Activated effector memory CD4-positive, alpha-beta T cell treated with Interleukin-2 at 50 U/mL for 16 hours (primary cell): ENCODE results near the gene SLC15A1.

Experiments
- DNase-seq: peaks from one replicate; pipeline ENCODE4 v3.0.0-alpha.2; 2020

Gene SLC15A1

DNA sequence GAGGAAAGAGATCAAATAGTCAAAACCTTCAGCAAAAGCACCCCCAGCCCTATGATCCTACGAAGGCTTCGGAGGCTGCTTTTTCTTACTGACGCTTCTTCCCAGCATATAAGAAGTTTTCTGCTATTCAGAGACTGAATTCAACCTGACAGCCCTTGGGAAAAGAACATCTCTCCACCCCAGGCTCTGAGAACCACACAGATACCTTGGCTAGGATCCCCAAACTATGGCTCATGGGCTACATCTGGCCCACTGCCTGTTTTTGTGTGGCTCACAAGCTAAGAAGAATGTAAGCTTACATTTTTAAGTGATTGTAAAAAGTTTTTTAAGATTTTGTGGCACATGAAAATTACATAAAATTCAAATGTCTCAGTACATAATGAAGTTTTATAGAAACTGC is 3.0 kb downstream of the SLC15A1 start:
- no peak for DNase-seq

DNA sequence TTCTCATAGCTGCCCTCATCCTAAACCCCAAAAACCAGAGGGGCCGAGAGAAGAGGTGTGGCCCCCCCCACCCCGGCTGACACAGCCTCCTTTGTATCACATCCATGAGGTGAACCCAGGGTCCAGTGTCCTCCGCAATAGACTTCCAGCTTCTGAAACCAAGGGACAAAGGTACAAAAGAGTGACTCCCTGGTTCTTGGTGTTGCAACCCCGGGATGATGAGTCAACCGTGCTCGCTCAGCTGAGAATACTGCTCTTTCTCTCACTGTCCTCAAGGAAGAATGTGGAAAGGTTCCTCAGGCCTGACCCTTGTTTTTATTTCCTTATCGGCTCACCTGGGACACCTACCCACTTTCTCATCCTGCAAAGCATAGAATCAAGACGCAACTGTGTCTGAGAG is 5.5 kb downstream of the SLC15A1 start:
- no peak for DNase-seq

DNA sequence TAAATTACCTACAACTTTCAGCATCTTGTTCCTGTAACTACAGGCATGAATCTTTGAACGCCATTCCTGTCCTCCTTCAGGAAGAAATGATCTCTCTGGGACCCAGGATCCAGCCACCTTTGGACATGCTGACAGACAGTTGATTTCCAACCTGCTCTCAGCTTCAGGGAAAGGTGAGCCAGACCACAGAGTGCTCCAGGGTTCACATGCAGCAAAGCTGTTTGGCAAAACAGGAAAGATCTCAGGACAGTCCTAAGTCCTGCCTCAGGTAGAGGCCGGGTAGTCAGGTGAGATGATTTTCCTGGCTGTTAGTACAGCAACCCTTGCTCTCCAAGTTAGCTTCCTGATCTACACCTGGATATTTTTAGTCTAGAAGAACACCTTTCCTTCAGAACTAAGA is 9.1 kb downstream of the SLC15A1 start:
- DNase-seq, result no peak

DNA sequence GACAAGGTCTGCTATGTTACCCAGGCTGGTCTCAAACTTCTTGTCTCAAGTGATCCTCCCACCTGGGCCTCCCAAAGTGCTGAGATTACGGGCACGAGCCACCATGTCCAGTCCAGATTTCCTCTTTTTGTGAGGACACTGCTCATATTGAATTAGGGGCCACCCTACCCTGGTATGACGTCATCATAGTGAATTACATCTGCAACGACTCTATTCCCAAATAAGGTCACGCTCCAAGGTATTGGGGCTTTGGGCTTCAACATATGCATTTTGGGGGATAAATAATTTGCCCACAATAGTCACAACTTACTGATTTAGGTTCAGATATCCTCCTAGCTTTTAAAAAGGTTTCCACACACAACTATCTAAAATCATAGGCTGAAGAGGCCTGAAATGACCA is 9.5 kb downstream of the SLC15A1 start:
- DNase-seq, result no peak

DNA sequence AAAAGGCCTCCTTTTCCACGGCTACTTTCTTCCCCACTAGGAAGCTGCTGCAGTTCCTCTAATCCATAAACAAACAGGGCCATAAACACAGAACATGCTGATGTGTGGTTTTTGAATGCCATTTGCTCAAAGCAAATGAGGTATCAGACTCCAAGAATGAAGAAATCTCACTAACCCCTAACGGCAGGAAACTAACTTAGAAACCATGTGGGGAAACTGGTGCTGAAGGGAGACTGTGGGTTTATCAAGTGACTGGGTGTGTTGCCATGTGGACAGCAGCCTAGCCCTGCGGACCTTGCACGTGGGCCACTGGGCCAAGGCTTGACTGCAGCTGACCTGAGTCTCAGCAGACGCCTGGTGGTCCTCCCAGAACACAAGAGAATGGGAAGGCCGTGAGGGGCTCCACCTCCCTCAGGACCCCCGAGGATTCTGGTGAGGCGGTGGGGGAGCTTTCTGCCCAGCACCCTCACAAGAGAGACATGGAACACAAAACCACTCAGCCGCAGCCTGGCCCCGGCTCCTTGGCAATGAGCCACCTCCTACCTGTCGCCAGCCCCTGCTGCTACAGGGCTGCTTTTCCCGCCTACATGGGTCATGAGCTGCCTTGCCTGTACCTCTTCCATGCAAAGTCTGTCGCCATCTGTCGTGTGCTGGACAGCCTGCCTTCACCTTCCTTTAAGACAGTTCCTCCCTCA is 10.6 kb downstream of the SLC15A1 start:
- DNase-seq, result no peak

DNA sequence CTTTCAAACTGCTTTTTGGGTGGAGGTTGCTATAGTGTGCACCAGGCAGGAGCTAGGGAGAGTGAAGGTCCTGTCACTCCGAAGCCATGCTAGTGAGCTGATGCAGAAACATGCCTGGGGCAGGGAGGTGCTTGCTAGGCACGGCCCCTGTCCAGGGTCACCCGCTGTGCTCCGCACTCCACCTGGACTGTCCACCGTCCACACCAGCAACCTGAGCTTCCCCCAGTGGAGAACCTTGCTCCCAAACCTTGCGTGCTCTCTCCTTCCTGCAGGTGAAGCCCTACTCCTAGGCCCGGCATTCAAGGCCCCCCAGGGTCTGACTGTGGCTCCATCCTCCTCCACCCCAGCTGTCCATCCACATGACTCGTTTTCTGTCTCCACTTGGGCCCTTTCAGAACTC is 12.3 kb downstream of the SLC15A1 start:
- DNase-seq, result no peak

DNA sequence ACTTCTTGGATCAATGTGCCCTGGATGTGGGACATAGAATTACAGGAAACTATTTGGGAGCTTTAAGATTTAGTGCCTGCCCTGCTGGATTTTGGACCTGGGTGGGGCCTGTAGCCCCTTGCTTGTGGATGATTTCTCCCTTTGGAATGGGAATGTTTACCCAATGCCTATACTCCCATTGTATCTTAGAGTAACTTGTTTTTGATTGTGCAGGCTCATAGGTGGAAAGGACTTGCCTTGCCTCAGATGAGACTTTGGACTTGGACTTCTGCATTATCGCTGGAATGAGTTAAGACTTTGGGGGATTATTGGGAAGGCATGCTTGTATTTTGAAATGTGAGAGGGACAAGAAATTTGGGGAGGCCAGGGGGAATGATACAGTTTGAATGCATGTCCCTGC is 13.5 kb downstream of the SLC15A1 start:
- no peak for DNase-seq

DNA sequence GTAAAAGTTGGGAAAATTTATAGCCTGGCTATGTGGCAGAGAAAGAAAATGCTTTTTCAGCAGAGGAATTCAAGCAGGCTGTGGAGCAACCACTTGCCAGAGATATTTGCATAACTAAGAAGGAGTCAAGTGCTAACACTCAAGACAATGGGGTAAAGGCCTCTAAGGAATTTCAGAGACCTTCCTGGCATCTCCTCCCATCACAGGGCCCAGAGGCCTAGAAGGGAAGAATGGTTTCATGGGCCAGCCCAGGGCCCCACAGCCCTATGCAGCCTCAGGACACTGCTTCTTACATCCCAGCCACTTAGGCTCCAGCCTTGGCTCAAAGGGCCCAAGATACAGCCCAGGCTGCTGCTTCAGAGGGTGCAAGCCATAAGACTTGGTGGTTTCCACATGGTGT is 14.3 kb downstream of the SLC15A1 start:
- DNase-seq, result no peak

DNA sequence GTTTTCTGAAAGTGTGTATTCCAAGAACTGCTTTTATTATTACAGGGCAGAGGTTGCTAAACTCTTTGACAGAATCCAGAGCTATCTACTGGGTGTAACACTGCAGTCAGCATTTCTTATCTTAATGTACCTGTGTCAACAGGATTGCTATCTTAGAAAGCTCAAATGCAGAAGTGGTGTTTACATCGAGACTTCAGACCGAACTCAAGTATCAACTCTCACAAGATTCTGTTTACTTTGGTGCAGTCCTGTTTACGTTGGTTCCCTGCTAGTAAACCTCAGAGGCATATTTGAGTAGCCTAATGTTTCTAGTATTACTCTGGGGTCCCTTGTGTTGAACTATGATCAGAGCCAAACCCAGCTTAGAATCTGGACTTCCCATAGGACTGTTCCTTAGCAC is 20.5 kb downstream of the SLC15A1 start:
- DNase-seq, result no peak

DNA sequence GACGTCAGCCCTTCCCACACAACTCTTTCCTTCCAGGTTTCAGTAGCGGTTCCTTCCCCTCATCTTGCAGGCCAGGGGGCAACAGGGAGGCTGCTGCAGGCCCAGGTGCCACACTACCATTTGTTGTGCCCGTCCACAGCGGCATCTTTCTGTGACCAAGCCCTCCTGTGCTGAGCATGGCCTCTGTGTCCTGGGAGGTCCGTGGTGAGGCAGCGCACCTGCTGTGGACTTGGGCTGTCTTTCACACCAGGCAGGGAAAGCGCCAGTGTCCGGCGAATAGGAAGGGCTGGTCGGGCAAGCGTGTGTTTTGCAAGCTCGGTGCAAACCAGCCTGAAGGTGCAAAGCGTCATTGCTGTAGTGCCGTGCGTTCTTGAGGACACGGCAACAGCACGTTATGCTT is 21.4 kb downstream of the SLC15A1 start:
- no peak for DNase-seq

DNA sequence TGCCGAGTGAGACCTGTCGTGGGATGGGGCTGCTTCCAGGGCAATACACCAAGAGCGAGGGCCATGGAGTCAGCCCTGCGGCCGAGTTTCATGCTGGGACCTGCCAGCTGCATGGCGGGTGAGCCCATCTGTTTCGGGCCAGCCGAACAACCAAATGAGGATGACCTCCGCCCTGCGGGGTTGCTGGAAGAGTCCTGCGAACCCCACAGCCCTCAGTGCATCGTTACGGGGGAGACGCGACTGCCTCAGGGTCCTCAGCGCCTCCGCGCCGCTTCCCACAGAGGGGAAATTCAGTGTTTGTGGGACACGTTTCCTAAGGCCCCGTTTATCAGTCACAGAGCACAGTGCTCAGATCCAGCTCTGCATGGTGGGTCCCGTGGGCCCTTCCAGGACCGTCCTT is 22.0 kb downstream of the SLC15A1 start:
- DNase-seq, result no peak

DNA sequence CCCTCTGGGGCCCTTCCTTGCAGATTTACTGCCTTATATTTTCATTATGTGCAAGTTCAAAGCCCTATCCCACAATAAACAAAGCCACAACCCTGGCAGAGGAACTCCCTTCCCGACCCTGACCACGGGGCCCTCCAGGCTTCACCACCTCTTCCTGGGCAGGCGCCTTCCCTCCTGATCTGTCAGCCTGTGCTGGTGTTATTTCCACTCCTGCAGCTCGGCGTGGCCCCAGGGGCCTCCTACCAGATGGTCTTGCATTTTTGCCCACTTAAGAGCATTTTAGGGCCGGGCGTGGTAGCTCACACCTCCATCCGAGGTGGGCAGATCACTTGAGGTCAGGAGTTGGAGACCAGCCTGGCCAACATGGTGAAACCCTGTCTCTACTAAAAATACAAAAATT is 22.8 kb downstream of the SLC15A1 start:
- no peak for DNase-seq

DNA sequence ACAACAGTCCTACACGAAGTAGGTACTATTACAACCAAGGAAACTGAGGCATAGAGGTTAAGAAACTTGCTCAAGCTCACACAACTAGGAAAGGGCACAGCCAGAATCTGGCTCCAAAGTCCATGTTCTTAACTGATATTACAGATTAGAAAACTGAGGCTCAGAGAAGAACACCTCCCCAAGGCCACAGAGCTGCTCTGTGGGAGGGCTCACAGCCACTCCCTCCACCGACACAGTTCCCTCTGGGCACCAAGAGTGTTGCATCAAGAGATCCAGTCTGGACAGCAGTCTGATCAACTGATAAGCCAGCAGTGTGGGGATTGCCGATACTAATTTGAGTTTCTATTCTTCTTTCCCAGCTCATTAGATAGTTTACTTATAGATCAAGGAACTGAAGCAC is 29.5 kb downstream of the SLC15A1 start:
- no peak for DNase-seq

DNA sequence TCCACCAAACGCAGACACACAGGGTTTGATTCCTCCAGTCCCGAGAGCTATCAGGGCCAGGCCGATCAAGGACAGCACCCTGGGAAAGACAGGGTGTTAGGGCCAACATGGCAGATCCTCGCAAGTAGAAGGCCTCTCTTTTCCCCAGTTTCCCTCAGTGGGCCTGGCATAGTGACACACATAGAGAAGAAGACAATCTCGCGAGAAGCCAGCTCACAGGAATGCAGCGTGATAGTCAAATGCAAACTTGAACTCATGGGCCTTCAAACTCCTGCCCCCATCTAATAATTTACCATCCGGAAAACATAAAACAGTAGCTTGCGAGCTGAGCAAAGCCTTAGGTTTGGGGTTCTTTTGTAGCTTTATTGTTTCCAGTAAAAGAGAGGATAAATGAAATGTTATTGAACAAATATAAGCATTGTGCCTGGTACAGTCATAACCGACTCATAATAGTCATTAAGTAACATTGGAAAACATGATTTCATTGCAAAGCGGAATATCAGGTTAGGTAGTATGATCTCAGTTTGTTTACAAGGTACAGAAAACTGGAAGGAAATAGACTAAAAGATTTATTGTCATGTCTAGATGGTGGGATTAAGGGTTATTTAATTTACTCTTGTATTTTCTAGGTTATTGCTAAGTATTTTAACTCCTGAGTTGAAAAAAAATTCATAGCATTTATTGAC is 30.5 kb downstream of the SLC15A1 start:
- DNase-seq, result no peak

DNA sequence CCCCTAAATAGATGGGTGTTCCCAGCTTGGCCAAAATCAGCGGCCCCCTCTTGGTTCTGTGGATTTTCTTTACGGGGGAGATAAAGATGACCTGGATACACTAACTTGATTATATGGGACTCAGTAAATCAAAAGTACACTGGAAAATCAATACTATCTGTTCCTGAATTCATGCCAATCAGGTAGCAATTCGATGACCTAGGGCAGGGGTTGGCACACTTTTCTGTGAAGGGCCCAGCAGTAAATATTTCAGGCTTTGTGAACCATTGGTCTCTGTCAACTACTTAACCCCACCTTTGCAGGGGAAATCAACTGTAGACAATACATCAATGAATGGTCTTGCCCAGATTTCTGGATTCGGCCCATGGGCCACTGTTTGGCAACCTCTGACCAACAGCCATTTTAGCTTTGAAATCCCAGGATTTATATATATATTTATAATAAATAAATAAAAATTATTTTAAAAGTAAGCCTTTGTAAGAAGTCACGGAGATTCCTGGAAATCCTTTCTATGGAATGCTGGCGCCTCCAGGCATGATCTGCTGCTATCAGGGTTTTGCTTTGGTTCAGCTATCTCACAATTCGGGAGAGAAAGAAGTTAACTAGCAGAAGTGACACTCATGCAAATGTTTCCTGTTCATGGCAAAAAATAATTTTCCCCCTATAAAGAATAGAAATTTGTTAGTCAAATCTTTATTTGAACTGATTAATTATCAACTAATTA is 32.8 kb downstream of the SLC15A1 start:
- no peak for DNase-seq

DNA sequence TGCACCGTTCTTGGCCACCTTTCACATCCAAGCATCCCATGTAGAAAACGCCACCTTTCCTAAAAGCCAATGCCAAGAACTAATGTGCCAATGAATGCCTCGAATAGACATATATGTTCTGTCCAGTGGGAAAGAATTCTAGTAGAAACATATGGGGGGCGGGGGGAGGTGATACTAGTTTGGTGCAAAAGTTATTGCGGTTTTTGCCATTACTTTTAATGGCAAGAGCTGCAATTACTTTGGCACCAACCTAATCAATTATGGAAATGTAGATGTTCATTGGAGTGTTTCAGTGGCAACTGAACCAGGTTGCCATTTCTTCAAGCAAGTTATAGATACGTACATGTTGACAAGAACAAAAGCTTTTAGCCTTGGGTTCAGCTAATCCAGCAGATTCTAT is 34.6 kb downstream of the SLC15A1 start:
- DNase-seq, result no peak

DNA sequence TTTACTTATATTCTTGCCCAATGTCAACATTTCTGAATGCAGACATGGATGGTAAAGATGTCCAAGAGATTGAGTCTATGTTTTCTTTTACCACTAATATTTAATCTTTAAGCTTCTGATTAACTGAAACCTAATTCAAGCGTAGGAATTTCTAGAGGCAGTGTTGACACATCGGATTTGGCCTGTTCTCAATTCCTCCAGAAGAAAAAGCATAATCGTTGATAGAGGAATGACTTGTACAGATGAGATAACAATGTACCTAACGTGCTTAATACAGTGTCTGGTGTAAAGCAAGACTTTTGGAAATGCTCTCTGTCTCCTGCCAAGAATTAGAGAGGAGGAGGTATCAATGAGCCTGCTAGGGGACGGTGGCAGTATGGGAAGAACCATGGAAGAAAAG is 35.2 kb downstream of the SLC15A1 start:
- DNase-seq, result no peak

DNA sequence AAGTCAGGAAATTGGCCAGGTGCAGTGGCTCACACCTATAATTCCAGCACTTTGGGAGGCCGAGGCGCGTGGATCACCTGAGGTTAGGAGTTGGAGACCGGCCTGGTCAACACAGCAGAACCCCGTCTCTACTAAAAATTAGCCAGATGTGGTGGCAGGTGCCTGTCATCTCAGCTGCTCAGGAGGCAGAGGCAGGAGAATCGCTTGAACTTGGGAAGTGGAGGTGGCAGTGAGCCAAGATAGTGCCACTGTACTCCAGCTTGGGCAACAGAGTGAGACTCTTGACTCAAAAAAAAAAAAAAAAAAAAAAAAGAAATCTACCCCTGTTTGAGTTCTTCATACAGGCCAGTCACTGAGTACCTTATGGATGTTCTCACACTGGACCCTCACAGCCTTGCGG is 42.0 kb downstream of the SLC15A1 start:
- DNase-seq, result no peak

DNA sequence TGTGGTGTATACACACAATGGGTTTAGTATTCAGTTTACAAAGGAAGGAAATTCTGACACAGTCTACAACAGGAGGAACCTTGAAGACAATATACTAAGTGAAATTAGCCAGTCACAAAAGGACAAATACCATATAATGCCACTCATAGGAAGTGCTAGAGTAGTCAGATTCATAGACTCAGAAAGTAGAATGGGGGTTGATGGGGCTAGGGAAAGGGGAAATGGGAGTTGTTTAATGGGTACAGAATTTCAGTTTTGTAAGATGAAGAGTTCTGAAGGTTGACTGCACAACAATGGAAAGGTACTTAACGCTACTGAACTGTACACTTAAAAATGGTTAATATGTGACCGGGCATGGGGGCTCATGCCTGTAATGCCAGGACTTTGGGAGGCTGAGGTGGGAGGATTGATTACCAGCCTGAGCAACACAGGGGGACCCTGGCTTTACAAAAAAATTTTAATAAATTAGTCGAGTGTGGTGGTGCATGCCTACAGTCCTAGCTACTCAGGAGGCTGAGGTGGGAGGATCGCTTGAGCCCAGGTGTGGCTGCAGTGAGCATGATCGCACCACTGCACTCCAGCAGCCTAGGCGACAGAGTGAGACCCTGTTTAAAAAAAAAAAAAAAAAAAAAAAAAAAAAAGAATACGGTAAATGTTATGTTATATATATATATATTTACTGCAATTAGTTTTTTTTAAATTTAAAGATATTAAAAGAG is 45.0 kb downstream of the SLC15A1 start:
- no peak for DNase-seq

DNA sequence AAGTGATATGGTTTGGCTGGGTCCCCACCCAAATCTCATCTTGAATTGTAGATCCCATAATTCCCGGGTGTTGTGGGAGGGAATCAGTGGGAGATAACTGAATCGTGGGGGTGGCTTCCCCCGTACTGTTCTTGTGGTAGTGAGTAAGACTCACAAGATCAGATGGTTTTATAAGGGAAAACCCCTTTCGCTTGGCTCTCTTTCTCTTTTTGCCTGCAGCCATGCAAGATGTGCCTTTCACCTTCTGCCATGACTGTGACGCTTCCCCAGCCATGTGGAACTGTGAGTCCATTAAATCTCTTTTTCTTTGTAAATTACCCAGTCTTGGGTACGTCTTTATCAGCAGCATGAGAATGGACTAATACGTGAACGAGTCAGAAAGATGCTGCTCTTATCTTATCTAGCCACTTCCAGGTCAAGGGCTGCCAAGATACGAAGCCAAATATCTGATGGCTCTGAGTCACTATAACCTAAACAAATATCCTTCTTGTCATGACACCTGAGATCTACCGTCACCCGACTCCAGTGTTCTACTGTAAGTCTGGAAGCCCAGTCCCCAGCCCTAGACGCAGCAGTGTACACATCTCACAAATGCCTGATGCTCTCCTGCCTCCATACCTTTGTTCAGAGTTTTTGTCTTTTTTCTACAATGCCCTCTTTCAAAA is 45.9 kb downstream of the SLC15A1 start:
- no peak for DNase-seq

DNA sequence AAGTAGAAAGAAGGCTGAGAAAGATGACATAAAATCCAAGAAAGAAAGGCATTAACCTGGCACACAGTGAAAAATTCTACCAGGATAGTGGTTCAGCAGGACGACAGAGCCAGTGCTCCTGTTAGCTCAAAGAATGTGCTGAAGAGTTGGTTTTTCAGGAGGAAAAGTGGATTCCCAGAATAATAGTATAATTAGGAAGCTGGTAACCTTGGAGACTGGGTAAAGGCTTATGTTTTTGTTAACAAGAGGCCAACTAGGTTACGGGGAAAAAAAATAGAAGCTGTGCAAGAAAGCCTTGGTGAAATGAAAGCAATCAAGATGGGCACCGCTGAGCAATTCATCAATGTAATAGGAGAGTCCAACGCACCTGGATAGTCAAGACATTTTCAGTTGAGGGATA is 54.7 kb downstream of the SLC15A1 start:
- no peak for DNase-seq

DNA sequence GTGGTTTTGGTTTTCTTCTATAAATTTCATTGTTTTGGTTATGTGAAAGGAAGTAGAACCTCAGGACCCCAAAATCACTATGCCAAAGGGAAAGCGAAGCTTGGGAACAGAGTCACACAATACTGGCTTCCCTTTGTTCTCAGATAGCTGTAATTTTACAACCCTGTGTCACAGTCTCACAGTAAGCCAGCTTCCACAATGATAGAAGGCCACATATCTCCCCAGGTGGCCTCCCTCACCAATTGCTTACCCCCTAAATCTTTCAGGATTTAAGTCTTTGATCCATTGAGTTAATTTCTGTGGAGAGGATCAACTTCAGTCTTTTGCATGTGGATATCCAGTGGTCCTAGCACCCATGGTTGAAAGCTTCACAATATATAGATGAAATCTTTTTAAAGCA is 58.7 kb downstream of the SLC15A1 start:
- DNase-seq, result no peak

DNA sequence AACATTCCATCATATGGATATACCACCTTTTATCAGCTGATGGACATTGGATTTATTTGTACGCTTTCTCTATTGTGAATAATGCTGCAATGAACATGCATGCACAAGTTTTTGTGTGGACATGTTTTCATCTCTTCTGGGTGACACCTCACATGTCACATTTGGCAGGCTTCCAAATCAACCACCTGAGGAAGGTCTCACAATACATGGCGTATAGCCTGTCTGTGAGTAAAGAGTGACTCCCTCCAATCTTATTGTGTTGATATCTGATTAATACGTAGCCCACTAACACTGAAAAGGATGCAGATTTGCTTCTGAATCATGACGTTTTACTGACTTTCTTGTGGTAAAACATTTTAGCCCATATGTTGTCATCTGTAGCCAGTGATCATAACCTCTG is 61.1 kb downstream of the SLC15A1 start:
- no peak for DNase-seq
